Measurements from ENCODE around the gene BMPR2.
"Not testable (repeated sequence)": the region's sequence is repeated elsewhere in the genome, so short reads cannot be mapped to it uniquely, and the experiment has no call there.

BMPR2 gene

DNA sequence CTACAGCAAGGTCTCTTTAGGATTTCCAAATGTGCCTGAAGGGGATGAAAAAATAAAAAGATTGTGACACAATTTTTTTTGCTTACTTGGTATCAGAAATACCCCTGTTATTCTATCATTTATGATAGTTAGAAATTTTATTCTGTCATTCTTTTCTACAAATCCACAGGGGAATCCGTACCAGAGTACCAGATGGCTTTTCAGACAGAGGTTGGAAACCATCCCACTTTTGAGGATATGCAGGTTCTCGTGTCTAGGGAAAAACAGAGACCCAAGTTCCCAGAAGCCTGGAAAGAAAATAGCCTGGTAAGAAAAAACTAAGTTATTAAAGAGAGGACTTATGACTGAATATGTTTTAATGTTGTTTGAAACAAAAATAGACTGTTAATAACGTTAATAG is 166.0 kb downstream of the BMPR2 start:
- no peak for DNase-seq

- DNase-seq = no peak
Observed at GRCh38 chr2:202545523-202545922, 169.4 kb downstream of the BMPR2 start.

GRCh38 chr2:202545931-202546330 is 169.8 kb downstream of the BMPR2 start:
- no peak for DNase-seq

- not testable (repeated sequence) for DNase-seq
Observed at GRCh38 chr2:202546499-202547141, 170.5 kb downstream of the BMPR2 start.

GRCh38 chr2:202548240-202548639 is 172.1 kb downstream of the BMPR2 start:
- no peak for DNase-seq

- DNase-seq = not testable (repeated sequence)
Observed at GRCh38 chr2:202551000-202551399, 174.9 kb downstream of the BMPR2 start.

DNA sequence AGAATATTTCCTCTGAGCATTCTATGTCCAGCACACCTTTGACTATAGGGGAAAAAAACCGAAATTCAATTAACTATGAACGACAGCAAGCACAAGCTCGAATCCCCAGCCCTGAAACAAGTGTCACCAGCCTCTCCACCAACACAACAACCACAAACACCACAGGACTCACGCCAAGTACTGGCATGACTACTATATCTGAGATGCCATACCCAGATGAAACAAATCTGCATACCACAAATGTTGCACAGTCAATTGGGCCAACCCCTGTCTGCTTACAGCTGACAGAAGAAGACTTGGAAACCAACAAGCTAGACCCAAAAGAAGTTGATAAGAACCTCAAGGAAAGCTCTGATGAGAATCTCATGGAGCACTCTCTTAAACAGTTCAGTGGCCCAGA is 179.2 kb downstream of the BMPR2 start:
- DNase-seq = no peak

DNA sequence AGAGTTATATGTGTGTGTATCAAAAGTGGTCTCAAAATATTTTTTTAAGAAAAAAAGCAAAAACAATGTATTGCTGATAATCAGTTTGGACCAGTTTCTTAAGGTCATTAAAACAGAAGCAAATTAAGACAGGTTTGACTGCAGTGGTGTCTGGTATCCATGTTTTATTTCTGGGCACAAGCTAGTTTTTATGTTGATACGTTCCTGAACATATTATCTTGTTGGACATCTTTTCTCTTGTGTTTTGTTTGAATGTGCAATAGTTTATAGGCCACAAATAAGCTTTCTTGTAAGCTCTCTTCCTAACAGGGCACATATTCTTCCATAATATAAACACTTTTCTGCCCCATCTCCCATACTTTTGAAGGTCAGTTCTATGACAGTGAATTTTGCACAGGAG is 184.1 kb downstream of the BMPR2 start:
- DNase-seq = no peak

DNA sequence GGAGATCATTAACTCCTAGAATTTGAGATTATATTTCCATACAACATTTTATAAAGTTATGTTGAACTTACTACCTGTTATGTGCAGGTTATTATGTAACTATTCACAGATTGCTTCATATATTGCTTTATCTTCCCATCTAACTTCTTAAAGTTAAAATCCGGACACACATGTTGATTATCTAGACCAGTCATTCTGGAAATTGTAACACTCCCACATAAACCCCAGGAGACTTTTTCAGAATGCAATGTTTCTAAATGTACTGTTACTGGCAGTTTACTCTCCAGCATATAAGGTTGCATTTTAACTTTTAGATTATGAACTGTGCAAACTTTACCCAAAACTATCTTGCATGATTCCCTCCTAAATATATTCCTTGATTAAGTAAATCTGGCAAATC is 188.1 kb downstream of the BMPR2 start:
- no peak for DNase-seq

GRCh38 chr2:202566286-202566685 is 190.2 kb downstream of the BMPR2 start:
- DNase-seq = no peak

- no peak for DNase-seq
Observed at GRCh38 chr2:202574541-202574940, 198.4 kb downstream of the BMPR2 start.

- DNase-seq = not testable (repeated sequence)
Observed at GRCh38 chr2:202575194-202575593, 199.1 kb downstream of the BMPR2 start.

DNA sequence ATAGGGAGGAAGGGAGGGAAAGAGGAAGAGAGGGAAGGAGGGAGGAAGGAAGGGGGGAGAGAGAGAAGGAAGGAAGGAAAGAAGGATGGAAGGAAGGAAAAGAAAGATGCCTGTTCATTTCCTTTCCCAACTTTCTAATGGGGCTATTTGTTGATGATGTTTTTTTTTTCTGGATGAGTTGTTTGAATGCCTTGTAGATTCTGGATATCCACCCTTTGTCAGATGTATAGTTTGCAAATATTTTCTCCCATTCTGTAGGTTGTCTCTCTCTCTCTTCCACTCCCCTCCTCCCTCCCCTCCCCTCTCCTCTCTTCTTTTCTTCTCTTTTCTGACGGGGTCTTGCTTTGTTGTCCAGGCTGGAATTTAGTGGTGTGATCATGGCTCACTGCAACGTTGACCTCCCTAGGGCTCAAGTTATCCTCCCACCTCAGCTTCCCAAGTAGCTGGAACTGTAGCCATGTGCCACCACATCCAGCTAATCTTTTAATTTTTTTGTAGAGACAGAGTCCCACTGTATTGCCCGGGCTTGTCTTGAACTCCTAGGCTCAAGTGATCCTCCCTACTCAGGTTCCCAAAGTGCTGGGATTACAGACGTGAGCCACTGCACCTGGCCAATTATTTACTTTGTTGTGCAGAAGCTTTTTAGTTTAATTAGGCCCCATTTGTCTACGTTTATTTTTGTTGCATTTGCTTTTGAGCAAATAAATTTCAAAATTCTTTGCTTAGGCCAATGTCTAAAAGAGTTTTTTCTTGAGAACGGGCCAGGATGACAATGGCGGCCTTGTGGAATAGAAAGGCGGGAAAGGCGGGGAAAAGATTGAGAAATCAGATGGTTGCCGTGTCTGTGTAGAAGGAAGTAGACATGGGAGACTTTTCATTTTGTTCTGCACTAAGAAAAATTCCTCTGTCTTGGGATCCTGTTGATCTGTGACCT is 201.4 kb downstream of the BMPR2 start:
- no peak for DNase-seq

GRCh38 chr2:202582846-202583245 is 206.7 kb downstream of the BMPR2 start:
- not testable (repeated sequence) for DNase-seq

DNA sequence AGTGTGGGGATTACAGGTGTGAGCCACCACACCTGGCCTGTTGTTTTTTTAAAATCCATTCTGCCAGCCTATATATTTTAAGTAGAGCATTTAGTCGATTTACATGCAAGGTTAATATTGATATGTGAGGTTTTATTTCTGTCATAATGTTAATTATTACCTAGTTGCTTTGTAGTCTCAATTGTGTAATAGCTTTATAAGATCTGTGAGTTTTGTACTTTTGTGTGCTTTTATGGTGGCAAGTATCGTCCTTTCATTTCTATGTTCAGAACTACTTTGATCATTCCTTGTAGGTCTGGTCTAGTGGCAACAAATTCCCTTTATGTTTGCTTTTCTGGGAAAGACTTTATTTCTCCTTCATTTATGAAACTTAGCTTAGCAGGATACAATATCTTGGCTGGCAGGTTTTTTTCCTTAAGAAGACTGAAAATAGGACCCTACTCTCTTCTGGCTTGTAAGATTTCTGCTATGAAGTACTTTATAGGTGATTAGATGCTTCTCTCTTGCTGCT is 207.6 kb downstream of the BMPR2 start:
- no peak for DNase-seq

GRCh38 chr2:202588647-202589581 is 212.8 kb downstream of the BMPR2 start:
- peak; percentile 93 to 98 for DNase-seq

- no peak for DNase-seq
Observed at GRCh38 chr2:202589582-202589949, 213.4 kb downstream of the BMPR2 start.

- no peak for DNase-seq
Observed at GRCh38 chr2:202592566-202592965, 216.4 kb downstream of the BMPR2 start.

DNA sequence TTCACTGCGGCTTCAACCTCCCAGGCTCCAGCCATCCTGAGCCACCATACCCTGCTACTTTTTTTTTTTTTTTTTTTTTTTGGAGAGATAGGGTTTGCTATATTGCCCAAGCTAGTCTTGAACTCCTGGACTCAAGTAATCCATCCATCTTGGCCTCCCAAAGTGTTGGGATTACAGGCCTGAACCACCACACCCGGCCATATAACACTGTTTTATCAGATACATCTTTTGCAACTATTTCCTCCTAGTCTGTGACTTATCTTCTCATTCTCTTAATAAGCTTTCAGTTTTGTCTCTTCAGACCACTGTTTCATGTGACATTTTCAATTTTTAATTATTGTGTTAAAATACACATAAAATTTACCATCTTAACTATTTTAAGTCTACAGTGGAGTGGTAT is 223.0 kb downstream of the BMPR2 start:
- no peak for DNase-seq

DNA sequence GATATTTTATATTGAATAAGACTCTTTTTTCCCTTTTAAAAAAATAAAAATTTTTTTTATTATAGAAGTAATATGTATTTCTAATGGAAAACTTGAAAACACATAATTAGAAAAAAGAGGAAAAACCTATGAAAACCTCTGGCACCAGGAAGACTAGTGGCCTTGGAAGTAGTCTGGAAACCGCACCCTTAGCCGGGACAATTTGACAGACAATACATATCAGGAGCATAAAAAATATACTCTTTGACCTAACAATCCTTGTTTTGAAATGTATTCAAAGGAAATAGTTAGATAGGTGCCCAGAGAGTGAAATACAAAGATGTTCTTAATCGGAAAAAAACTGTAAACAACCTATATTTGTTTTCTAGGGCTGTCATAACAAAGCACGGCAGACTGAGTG is 223.8 kb downstream of the BMPR2 start:
- DNase-seq = no peak

GRCh38 chr2:202604699-202605098 is 228.6 kb downstream of the BMPR2 start:
- peak in 1 of 2 experiments; percentile 15 for DNase-seq

DNA sequence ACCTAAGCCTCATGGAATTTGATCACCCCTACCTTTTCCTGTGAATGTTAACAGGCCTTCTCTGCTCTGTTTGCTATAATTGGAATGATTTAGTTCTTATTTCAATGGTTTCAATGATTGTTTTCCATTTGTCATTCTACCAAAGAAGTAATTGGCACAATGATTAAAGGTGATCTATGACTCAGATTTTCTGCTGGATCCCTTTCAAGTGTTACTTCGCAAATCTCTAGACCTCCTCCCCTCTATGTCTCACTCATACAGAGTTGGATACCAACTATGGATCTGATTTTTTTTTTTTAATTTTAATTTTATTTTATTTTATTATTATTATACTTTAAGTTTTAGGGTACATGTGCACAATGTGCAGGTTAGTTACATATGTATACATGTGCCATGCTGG is 229.0 kb downstream of the BMPR2 start:
- DNase-seq = no peak

Measured in Kasumi-1 (cell line).